ENCODE results near the gene SLAMF9. TPM values are rescaled to one million over a fixed set of nuclear protein-coding genes. Genes with fewer than 3 reads are reported as not detected.

The SLAMF9 gene
- total RNA-seq, 1 experiment from 2014 or later = not detected

DNA sequence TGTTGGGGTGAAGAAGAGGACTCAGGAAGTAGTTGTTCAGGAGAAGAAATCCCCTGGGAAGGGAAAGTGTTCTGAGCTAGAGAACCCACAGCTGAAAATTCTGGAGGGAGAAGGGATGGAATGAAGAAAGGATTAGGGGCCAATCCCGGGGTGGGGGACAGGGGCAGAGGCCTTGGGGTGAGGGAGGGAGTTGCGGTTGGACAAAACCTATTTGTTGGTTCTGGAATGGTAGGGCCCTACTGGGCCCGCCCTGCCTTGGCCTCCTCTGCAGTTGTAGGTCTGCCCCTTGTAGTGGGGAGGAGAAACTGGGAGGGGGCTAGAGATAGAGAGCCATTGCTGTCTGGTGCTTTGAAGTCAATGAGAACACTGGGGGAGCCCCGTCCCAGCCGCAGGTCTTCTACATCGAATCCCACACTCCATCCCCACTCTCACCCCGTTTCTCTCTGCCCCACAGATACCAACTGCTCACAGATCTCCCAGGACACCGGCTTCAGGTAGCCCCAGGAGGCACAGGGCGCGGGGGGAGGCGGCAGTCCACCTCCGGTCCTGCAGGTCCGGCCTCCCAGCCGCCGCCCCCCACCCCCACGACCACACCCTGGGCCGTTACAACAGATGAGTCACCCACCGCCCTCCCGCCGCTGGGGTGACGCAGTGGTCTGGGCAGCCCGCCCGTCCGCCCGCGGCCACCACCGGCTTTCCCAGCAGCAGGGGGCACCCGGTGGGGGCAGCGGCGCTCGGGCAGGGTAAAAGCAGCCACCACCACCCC lies 29.8 kb downstream of the SLAMF9 start:
- Histone ChIP-seq H4K8ac (replicated peaks; ENCODE audit: insufficient read length, low read depth, low read length) (no peak overlapping the region), H3K27ac (ENCODE audit: insufficient read length, low read depth, low read length) (no peak overlapping the region), H2BK20ac (ENCODE audit: low read depth, low read length, poor library complexity, severe bottlenecking) (no peak overlapping the region), H3K14ac (ENCODE audit: insufficient read depth, low read length) (peak overlapping the region; percentile 75), H3K79me1 (ENCODE audit: insufficient read depth, low read depth, low read length, poor library complexity, severe bottlenecking) (no peaks in the 10 kb centered on the region), H2AFZ (ENCODE audit: low read length) (no peak overlapping the region), H3K79me2 (ENCODE audit: insufficient read depth, low read length) (no peaks in the 10 kb centered on the region), H2BK120ac (ENCODE audit: low read depth, low read length, poor library complexity, severe bottlenecking) (peak overlapping the region; percentile 89), H3K23me2 (ENCODE audit: insufficient read length, low read depth, low read length, poor library complexity, severe bottlenecking) (peaks cover 17% of the 10 kb centered on the region), H3K18ac (ENCODE audit: insufficient read length, low read depth, low read length) (peak overlapping the region; percentile 69), H4K91ac (ENCODE audit: insufficient read length, low read depth, low read length) (peak overlapping the region; percentile 58), H3K9ac (ENCODE audit: extremely low read depth, insufficient read length, low read length) (peak overlapping the region; percentile 0), H2BK15ac (ENCODE audit: low read depth, low read length) (no peak overlapping the region), H3K9me3 (ENCODE audit: control insufficient read depth, low read depth, low read length) (no peaks in the 10 kb centered on the region), H4K20me1 (ENCODE audit: control insufficient read depth, insufficient read depth, insufficient read length) (no peaks in the 10 kb centered on the region), H2BK12ac (ENCODE audit: insufficient read length, low read depth, low read length) (no peak overlapping the region), H3K4ac (ENCODE audit: low read depth, low read length) (no peak overlapping the region), H3K23ac (ENCODE audit: insufficient read length, low read depth, low read length) (no peak overlapping the region), H3K27me3 (ENCODE audit: insufficient read depth, low read length) (no peaks in the 10 kb centered on the region), H3K4me1 (ENCODE audit: insufficient read depth, low read length) (no peaks in the 10 kb centered on the region; the same call in 1 of the 2 replicates), H3K4me2 (ENCODE audit: insufficient read depth, insufficient read length, low read length) (peak overlapping the region; percentile 60), H4K5ac (ENCODE audit: insufficient read length, low read depth, low read length) (no peak overlapping the region), H3T11ph (ENCODE audit: low read length) (no peak overlapping the region), H3K56ac (ENCODE audit: insufficient read length, low read depth, low read length) (no peak overlapping the region), H2AK5ac (ENCODE audit: insufficient read length, low read length) (no peak overlapping the region), H2BK5ac (ENCODE audit: insufficient read length, low read length) (no peak overlapping the region)
- H3K27me3 Mint-ChIP-seq (ENCODE audit: low read depth) = peaks cover 12% of the 10 kb centered on the region
- peak overlapping the region; percentile 87 to 91 for H3K4me3 Mint-ChIP-seq
- WGBS (ENCODE audit: extremely low coverage, insufficient read length, low lambda C conversion rate) = no CpG with 5 or more reads among the region's 31 CpGs
- H3K9me3 Mint-ChIP-seq = no peaks in the 10 kb centered on the region; a peak in 1 of 5 replicates
- H3K27ac Mint-ChIP-seq = peak overlapping the region in 1 of 3 experiments; percentile 98; a peak in 2 of 7 replicates
- H3K4me1 Mint-ChIP-seq = peaks cover 29 to 36% of the 10 kb centered on the region in 2 experiments
- peak; percentile 71 for DNase-seq
- TF ChIP-seq, protein P1, sequence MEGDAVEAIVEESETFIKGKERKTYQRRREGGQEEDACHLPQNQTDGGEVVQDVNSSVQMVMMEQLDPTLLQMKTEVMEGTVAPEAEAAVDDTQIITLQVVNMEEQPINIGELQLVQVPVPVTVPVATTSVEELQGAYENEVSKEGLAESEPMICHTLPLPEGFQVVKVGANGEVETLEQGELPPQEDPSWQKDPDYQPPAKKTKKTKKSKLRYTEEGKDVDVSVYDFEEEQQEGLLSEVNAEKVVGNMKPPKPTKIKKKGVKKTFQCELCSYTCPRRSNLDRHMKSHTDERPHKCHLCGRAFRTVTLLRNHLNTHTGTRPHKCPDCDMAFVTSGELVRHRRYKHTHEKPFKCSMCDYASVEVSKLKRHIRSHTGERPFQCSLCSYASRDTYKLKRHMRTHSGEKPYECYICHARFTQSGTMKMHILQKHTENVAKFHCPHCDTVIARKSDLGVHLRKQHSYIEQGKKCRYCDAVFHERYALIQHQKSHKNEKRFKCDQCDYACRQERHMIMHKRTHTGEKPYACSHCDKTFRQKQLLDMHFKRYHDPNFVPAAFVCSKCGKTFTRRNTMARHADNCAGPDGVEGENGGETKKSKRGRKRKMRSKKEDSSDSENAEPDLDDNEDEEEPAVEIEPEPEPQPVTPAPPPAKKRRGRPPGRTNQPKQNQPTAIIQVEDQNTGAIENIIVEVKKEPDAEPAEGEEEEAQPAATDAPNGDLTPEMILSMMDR (conservative IDR thresholded peaks at IDR 0.05) = no peak
- H3K36me3 Mint-ChIP-seq (ENCODE audit: insufficient read depth in 1 of 3, low read depth in 3 of 3) = peaks cover 8 to 35% (median 25%) of the 10 kb centered on the region in 3 experiments

All from H9 (cell line).